ENCODE measurements around the gene ARHGDIA.
"Not testable (repeated sequence)": the region's sequence is repeated elsewhere in the genome, so short reads cannot be mapped to it uniquely, and the experiment has no call there.

The ARHGDIA gene

DNA sequence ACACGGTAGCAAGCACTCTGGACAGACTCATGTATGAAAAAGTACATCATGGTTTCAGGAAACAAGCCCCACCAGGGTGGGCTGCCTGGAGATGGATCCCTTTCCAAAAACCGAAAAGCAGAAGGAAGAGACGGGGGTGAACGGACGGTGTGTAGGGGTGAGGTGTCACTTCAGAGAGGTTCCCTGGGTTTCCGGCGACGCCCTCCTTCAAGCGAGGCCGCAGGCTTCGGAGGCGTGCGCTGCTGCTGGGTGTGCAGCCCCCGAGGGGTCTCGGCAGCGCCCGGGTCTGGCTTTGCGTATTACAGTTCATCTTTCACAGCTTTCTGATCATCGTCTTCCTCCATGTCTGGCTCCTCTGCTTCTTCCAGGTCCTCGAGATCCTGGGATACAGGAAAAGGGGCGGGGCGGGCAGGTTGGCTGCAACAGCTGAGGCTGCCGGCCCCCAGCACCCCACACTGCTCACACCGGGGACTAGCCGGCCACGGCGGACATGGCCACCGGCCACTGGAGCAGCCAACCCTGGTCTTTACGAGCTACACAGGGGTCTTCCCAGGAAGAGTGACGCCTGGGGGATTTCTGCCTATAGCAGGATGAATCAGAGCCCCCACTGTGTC lies 27.3 kb downstream of the ARHGDIA start:
- DNase-seq (ENCODE audit: low read depth, low spot score), result no peak

DNA sequence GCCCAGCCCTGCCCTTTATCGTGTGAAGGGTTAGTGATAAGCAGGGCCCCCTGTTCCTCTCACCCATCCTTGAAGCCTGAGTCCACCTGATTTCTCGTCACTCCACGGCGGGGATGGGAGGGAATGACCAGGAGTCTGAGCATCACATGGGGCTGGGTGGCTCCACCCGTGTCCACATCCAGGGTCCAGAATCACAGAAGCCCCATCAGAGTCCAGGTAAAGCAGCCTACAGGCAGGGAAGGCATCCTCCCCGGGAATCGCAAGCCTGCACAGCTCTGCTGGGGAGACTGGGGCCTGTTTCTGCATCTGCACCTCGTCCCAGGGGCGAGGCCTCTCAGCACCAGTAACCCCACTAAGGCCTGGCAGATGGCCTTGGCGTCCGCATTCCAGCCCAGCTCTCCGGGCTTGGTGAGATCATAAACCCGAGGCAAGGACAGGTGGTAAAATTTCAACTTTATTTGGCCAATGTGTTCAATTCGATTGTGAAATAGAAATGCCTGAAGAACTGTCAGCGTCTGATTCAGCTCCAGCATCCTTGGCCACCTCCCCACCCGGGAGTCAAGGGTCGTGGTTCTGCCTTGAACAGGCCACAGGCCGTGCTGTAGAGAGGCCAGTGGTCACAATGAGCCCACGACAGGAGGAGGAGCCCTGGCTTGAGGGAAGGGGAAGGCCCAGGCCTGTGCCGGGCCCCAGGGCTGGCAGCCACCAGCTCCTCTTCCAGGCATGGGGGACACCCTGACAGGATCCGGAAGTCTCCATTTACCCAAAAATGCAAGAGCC lies 28.2 kb downstream of the ARHGDIA start:
- DNase-seq (ENCODE audit: low read depth, low spot score), result no peak

DNA sequence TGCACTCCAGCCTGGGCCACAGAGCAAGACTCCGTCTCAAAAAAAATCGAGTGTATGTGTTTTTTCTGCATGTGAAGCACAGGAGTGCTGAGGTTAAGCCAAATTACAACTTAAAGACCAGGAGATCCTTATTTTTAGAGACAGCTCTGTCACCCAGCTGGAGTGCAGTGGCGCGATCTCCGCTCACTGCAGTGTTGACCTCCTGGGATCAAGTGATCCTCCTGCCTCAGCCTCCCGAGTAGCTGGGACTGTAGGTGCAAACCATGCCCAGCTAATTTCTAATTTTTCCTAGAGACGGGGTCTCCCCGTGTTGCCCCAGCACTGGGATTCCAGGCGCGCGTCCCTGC lies 28.8 kb downstream of the ARHGDIA start:
- DNase-seq (ENCODE audit: low read depth, low spot score), result no peak

DNA sequence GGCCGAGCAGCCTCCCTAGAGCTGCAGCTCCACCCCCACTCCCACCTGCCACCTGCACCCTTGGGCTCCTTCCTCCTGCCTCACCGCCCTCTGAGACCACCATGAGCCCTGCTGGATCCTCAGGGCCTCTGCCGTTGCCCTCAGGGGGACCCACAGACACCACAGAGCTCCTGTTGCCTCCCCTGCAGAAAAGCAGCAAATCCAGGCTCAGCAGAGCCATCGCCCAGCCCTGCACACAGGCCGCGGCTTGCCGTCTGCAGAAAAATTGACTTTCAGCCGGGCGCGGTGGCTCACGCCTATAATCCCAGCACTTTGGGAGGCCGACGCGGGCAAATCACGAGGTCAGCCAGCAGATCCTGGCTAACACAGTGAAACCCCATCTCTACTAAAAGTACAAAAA lies 29.3 kb downstream of the ARHGDIA start:
- DNase-seq (ENCODE audit: low read depth, low spot score), result no peak

DNA sequence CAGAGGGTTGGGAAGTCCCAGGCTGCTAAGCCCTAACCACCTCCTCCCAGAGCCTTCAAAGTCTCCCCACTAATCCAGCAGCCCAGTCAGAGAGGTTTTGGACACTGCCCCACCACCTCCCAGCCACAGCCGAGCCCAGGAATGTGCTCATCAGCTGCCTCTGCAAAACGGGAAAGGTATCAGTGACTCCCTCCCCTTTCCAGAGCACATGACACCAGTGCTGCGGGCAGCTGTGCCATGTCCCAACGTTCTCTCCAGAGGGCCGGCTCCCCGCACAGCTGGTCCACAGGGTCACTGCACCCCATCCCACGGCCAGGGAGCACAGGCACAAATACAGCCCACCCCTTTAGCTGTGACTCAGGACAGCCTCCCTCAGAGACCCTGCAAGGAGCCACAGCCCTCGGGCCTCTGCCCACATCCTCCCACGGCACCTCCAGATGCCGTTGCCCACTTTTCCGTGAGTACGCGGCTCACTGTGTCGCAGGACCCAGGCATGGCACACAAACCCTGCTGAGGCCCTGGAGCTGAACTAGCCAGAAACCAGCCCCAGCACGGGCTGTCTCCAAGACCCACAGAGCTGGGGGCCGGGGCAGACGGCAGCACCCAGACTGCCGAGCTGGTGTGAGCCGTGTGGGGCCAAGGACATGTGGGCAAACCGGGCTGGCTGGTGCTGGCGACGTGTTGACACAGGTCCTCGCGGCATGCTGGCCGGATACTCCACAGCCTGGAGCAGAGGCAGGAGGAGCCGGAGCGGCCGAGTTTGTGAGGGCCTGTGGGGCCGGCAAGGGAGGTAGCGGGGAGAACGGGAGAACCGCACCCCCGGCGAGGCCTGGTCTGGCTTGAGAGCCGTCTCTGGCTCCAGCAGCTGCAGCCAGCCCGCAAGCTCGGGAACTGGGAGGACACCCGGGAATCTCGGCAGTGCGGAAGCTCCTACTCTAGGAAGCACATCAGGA lies 30.0 kb downstream of the ARHGDIA start:
- no peak for DNase-seq (ENCODE audit: low read depth, low spot score)

DNA sequence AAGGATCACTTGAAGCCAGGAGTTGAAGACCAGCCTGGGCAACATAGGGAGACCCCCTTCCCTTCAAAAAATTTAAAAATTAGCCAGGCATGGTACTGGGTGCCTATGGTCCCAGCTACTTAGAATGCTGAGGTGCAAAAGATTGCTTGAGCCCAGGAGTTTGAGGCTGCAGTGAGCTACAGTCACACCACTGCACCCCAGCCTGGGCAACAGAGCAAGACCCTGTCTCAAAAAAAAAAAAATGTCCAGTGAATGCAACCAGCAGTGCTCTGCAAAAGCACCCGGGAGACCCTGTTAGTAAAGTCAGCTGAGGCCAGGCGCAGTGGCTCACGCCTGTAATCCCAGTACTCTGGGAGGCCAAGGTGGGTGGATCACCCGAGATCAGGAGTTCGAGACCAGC lies 31.1 kb downstream of the ARHGDIA start:
- DNase-seq (ENCODE audit: low read depth, low spot score), result not testable (repeated sequence)

DNA sequence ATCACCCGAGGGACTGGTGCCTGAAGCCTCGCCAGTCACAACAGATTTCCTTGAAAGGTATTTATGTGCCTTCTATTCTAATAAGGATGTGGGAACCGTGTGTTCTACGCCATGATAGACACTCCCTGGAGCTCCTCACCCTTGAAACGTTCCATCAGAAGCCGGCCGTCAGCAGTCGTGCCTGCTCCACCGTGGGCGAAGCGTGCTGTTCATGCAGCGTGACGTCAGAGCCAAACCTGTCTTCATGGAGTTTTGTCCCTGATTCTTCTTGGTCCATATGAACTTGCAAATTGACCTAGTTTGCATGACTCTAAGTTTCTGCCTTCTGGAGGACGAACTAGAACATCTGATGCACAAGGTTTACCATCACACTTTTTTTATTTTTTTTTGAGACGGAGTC lies 31.8 kb downstream of the ARHGDIA start:
- no peak for DNase-seq (ENCODE audit: low read depth, low spot score)

DNA sequence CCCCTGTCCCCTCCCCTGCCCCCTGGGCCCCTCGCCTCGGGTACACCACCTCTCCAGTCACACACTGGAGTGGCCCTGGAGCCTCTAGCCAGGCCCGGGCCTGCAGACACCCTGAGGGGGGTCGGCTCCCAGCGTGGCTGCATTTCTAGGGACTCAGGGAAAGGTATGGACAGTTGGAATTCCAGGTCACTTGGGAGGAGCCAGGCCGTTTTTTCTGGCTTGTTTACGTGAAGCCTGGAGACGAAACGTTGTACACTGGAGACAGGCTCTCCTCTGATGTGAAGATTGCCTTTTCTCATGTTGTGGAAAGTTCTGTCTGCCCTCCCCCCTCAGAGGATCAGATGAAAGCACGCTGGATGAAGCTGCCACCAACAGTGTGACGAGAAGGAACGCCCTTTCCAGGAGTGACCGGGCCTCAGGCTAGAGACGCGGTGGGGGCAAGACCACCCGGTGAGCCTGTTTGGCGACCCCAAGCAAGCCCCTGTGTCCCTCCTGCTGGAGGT lies 32.3 kb downstream of the ARHGDIA start:
- DNase-seq (ENCODE audit: low read depth, low spot score), result no peak

DNA sequence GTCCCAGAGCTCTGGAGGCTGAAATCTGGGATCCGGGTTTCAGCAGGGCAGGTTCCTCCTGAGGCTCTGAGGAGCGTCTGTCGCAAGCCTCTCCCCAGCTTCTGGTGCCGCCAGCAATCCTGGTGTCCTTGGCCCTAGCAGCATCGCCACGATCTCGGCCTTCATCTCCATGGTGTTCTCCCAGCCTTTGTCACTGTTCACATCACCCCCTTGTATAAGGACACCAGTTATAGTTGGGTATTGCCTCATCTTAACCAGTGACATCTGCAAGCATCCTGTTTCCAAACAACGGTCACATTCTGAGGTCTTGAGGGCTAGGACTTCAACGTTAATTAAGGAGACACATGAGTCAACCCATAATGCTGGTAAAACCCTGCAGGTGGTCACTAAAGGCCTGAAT lies 33.5 kb downstream of the ARHGDIA start:
- no peak for DNase-seq (ENCODE audit: low read depth, low spot score)

DNA sequence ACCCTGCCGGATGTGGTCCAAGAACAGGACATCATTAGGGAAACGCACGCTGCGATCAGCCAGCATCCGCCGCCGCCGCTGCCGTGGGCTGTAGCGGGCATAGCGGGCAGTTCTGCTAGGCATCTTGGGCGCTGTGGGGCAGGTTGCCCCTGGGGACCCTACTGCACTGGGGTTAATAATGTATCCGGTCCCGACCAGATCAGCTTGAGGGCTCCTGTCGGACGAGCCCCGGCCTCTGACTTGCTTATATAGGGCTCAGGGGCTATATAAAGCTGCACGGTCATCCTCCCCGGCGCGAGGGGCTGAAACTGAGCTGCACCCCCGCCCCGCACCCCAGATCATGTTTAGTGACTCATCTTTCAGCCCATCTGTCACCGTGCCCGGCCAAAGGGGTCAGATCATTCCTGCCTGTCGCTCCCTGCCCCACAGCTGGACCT lies 36.3 kb downstream of the ARHGDIA start, which contains the start of gene PPP1R27:
TSS of gene PPP1R27 (minus strand) at position 220 of the 437 bp plus-strand sequence. CDS start at position 123, 97 bp downstream.
- DNase-seq (ENCODE audit: low read depth, low spot score), result no peak

DNA sequence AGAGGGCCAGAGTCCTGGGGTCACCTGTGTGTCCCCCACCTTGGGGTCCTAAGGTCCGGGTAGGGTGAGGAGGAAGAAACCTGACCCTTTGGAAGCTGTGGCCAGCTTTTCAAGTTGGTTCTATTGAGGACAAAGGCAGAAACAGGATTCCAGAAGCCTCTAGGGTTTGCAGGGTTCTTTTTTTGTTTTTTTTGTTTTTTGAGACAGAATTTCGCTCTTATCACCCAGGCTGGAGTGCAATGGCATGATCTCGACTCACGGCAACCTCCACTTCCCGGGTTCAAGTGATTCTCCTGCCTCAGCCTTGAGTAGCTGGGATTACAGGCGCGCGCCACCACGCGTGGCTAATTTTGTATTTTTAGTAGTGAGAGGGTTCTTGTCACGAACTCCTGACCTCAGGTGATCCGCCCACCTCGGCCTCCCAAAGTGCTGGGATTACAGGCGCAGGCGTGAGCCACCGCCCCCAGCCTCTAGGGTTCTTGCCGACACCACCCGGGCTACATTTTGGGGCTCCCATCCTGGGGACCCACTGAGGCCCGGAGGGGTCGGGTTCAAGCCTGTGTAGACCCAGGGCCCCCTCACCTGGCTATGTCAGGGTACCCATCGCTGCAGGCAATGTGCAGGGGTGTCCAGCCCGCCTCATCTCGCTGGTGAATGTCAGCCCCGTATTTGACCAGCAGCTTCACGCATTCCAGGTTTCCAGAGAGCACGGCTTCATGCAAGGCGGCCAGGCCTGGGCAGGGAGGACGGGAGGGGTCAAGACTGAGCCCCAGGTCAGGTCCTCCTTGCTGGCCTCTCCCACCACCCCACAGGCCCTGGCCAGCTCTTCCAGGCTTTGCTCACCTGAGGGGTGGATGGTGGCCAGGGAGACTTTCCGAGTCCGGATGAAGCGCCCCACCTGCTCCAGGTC lies 37.0 kb downstream of the ARHGDIA start:
- no peak for DNase-seq (ENCODE audit: low read depth, low spot score)

DNA sequence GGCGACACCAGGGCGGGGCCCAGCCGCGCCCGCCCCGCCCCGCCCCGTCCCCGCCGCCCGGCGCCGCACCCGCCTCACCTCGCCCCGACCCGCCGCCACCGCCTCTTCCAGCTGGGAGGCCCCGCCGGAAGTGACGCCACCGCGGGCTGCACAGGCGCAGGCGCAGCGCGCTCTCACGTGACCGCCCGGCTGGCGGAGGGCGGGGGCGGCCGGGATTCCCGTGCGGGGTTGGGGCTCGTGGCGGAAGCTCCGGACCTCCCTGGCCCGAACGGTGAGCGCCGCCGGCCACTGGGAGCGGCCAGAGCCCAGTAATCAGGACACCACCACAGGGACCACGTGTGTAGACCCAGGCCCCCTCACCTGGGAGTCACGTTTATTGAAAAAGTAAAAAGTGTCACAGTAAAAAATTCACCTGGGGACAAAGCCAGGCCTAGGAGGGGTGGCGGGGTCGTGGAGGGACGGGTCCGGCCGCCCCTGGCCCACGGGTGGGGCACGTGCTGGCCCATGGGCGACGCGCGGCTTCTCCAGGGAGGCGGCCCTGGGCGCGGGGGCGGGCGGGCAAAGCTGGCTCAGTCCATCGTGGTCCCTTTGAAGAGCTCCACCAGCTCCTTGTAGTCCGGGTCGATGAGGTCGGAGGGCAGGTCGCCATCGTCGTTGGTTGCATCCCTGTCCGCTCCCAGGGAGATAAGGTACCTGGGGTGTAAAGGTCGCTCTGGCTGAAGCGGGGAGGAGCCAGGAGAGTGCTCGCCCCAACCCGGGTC lies 37.8 kb downstream of the ARHGDIA start, which contains the start of gene MCRIP1:
TSS of gene MCRIP1 (minus strand) at position 132 of the 761 bp plus-strand sequence. CDS start 8,785 bp downstream, outside the sequence.
- DNase-seq (ENCODE audit: low read depth, low spot score), result peak; percentile 65

DNA sequence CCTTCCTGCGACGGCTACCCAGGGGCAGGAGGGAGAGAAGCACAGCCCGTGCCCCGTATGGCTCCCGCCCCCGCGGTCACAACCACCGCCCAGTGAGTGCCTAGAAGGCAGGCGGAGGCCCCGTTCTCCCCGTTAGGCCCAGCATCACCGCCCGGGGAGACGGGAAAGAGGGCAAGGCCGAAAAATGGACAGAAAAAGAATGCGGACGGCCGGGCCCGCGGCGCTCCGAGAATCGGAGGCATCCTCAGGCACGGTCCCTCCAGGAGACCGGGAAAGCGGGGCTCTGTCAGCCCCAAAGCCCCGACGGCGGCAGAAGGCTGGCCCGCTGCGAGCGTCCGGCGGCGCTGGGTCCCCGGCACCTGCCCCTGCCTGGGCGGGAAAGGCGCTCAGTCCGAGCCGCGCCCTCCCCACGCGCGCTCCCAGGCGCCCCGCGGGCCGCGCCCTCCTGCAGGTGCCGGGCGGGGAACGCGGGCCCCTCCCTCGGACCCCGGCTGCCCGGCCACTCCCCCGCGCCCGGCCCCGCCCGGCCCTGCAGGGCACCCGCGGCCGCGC lies 38.5 kb downstream of the ARHGDIA start:
- DNase-seq (ENCODE audit: low read depth, low spot score), result no peak

DNA sequence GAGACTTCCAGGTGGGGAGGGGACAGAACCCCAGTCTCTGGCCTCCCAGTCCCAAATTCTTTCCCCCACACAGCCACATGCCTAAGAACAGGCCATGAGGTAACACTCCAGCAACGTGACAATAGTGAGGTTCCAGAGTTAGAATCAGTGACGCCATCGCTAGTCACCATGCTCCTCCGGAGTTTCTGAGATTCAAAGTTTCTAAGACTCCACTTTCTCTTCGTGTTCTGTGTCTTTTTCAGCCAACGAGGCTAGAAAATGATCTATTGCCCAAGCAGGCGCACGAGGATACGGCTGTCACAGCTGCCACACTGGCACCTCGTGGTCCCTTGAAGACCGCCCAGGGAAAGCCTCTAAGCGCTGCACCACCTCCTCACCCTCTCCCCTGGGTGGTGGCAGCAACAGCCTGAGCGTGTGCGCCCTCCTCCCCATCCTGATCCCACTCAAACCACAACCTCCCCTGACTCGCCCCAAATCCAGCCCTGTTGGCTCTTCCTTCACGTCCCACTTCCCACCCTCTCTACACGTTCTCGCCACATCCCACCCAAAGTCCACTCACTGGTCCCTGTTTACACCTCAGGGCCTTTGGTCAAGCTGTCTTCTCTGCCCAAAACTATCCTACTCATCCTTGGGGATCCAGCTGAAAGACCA lies 39.1 kb downstream of the ARHGDIA start:
- DNase-seq (ENCODE audit: low read depth, low spot score), result no peak

DNA sequence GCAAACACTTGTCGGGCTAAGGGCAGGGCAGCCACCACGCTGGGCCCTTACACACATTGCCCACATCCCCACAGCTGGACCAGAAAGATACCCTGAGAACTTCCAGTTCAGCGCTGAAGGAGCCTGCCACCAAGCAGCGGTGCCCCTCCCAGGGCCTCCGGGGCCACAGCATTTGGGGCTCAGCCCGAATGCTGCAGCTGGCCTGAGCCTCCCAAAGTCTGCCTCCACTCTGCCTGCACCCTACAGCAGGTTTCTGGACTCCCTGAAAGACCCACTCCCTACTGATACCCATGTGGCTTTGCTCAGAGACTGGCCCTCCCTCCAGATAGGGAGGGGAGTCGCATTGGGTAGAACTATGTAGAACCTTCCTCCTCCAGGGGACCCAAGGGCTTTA lies 39.6 kb downstream of the ARHGDIA start:
- DNase-seq (ENCODE audit: low read depth, low spot score), result no peak

DNA sequence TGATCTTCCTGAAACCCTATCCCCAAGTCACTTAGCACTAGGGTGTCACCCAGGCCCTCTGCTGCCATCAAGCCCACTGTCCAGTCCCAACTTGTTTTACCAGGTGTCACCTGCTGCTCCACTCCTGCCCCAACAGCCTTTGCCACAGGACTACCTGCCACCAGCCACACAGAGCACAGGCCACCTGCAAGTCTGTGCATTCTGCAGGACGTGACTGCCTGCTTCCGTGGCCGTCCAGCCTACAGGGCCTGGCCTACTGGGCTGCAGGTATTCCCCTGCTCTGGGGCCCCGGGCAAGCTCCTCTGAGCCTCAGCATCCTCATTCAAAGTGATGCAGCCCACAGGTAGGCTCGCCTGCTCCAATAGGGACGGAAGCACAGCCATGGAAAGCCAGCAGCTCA lies 41.3 kb downstream of the ARHGDIA start:
- DNase-seq (ENCODE audit: low read depth, low spot score), result no peak

DNA sequence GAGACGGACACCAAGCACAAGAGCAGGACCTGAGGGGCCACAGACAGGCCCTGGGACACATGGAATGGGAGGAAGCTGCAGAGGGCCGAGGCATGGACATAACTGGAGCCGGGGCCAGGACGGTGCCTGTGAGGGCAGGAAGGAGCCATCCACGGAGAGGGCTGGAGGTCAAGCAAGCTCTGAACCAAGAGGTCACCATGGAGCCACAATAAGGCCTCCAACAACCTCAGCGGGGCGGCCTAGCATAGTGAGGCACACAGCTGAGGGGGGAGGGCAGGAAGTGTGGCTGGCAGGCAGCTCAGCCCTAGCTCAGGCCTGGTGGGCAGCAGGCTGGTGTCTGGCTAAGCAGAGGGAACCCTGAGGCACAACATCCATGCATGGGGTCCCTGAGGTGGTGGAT lies 42.5 kb downstream of the ARHGDIA start:
- no peak for DNase-seq (ENCODE audit: low read depth, low spot score)

DNA sequence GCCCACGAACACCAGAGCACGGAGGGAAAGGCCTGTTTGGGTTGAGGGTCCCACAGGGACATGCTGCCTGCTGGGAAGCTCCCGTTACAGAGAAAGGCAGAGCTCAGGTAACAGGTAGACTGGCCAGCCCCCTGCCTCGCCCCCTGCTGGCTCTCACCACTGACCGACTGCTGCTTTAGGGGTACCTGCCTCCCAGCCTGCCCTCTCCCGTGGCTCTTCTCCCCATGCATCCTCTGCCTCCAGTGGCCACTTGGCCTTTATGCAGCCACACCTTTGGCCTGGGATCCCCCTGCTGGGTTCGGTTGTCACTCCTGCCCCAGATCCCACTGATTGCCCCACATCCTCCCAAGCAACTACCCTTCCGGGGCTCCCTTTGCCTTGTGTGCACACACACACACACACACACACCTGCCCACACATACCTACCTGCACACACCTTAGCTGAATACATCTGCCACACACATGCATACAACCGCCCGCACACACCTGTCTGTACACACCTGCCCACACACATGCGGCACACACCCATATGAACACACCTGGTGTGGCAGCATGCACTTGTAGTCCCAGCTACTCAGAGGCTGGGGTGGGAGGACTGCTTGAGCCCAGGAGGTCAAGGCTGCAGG lies 45.2 kb downstream of the ARHGDIA start:
- no peak for DNase-seq (ENCODE audit: low read depth, low spot score)

DNA sequence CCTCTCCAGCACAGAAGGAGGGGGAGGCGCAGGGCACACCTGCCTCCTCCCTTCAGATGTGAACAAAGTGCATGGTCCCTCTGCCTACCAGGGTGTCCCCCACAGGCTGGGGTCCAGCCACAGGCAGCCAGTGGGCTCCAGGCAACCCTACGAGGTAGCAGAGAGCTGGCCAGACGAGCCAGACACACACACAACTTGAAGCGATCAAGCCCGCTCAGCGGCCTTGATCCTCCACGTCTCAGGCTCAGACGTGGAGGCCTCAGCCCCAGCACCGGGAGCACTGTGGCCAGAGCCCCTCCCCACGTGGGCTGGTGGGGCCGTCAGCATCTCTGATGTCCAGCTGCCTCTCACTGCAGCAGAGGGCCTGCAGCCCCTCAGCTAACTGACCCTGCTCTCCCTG lies 46.5 kb downstream of the ARHGDIA start:
- no peak for DNase-seq (ENCODE audit: low read depth, low spot score)
